HepG2 (cell line): ENCODE data around the gene PEF1. TPM values are rescaled to one million over a fixed set of nuclear protein-coding genes. Genes with fewer than 3 reads are reported as not detected.
A peak's percentile ranks its signal among the peaks of the same experiment; 100 is the strongest.

Experiments used
- ATF7-NPFF ChIP-seq: sonication (generic); formaldehyde crosslinking; IDR thresholded peaks from 2 replicates; pipeline ENCODE4 v1.8.1; 2023; ENCODE audit warnings: mild to moderate bottlenecking, low read depth, missing genetic modification reagents, moderate library complexity
- CBX5 ChIP-seq: sonication (generic); formaldehyde crosslinking; IDR thresholded peaks from 2 replicates; pipeline ENCODE4 v1.4.0; 2020; ENCODE audit warnings: missing genetic modification reagents, borderline replicate concordance
- CCAR2 ChIP-seq: fragments of 200-400 bp; formaldehyde crosslinking; optimal IDR thresholded peaks from 2 replicates; pipeline ENCODE3; 2018; ENCODE audit warnings: low read depth, mild to moderate bottlenecking, low read length, moderate library complexity
- GZF1 ChIP-seq: sonication (generic); formaldehyde crosslinking; IDR thresholded peaks from 2 replicates; pipeline ENCODE4 v1.5.1; 2020; ENCODE audit warnings: mild to moderate bottlenecking, missing genetic modification reagents
- HNF4G ChIP-seq, 2 experiments: sonication (generic) in 1 of 2; formaldehyde crosslinking in 1 of 2; IDR thresholded peaks; 2 replicates each; pipeline versions ENCODE4 v1.4.0 to v1.6.1; 2011 to 2020; ENCODE audit warnings: borderline replicate concordance in 2 of 2, low read depth in 2 of 2, mild to moderate bottlenecking in 2 of 2, low read length in 1 of 2, missing genetic modification reagents in 1 of 2, moderate library complexity in 1 of 2
- HNRNPK ChIP-seq: fragments of 200-400 bp; formaldehyde crosslinking; IDR thresholded peaks from 2 replicates; pipeline ENCODE4 v1.6.1; 2018; ENCODE audit warnings: low read length, low read depth, moderate library complexity, mild to moderate bottlenecking; ENCODE audit not compliant: poor library complexity, severe bottlenecking
- KDM2A ChIP-seq: sonication (generic); formaldehyde crosslinking; IDR thresholded peaks from 2 replicates; pipeline ENCODE4 v1.4.0; 2020; ENCODE audit warnings: low read depth, missing genetic modification reagents, borderline replicate concordance
- MAFF ChIP-seq: IDR thresholded peaks from 2 replicates; pipeline ENCODE4 v1.6.1; 2011; ENCODE audit warnings: low read depth, low read length, improper control_type of control experiment
- MTF1 ChIP-seq: sonication (generic); formaldehyde crosslinking; IDR thresholded peaks from 2 replicates; pipeline ENCODE4 v1.5.0; 2020; ENCODE audit warnings: missing genetic modification reagents
- MYC ChIP-seq: sonication (generic); formaldehyde crosslinking; IDR thresholded peaks from 2 replicates; pipeline ENCODE4 v1.9.0; 2021; ENCODE audit warnings: missing genetic modification reagents, borderline replicate concordance
- PAF1 ChIP-seq: IDR thresholded peaks from 2 replicates; pipeline ENCODE4 v1.6.1; 2016; ENCODE audit warnings: missing genetic modification reagents, missing compliant biosample characterization
- PCBP1 ChIP-seq: fragments of 200-400 bp; formaldehyde crosslinking; IDR thresholded peaks from 2 replicates; pipeline ENCODE4 v1.6.1; 2017; ENCODE audit warnings: mild to moderate bottlenecking, low read depth, low read length, borderline replicate concordance
- SRF ChIP-seq: IDR thresholded peaks from 2 replicates; pipeline ENCODE4 v1.6.1; 2011; ENCODE audit warnings: mild to moderate bottlenecking, low read depth, low read length, moderate library complexity
- STAG1 ChIP-seq: sonication (generic); formaldehyde crosslinking; IDR thresholded peaks from 2 replicates; pipeline ENCODE4 v1.4.0; 2020; ENCODE audit warnings: missing genetic modification reagents
- ZBTB21 ChIP-seq: sonication (generic); formaldehyde crosslinking; IDR thresholded peaks from 2 replicates; pipeline ENCODE4 v1.4.0; 2020; ENCODE audit warnings: missing genetic modification reagents
- ZNF430 ChIP-seq: sonication (generic); formaldehyde crosslinking; IDR thresholded peaks from 2 replicates; pipeline ENCODE4 v1.9.0; 2021; ENCODE audit warnings: mild to moderate bottlenecking, missing genetic modification reagents
- polyA plus RNA-seq, 8 experiments: library from polyadenylated mRNA; depleted of rRNA in 3 of 8; stranded (reverse) in 7 of 8; unstranded in 1 of 8; fragments of >200 nt; fragmentation: Illumina TruSeq in 4 of 8; extraction: Trizol in 4 of 8; gene quantifications; 2 replicates each; pipeline versions ENCODE4 v1.2.1 to v1.2.3, GENCODE V29; 2011 to 2016; ENCODE audit warnings: low read depth in 4 of 8, missing spikeins in 1 of 8, mixed read lengths in 1 of 8; ENCODE audit not compliant: insufficient read depth in 1 of 8
- total RNA-seq, 5 experiments: library from RNA; depleted of rRNA; stranded (reverse); fragments of >200 nt; fragmentation: Illumina TruSeq; extraction: Trizol; gene quantifications; 2 replicates each; pipeline ENCODE4 v1.2.3, GENCODE V29; 2016; ENCODE audit warnings: low read depth in 1 of 5
- TF ChIP-seq, protein P1 (sequence below): sonication (generic); formaldehyde crosslinking; IDR thresholded peaks from 2 replicates; pipeline ENCODE4 v1.4.0; 2020; ENCODE audit warnings: mild to moderate bottlenecking, missing genetic modification reagents, borderline replicate concordance
- TF ChIP-seq, protein P2 (sequence below): IDR thresholded peaks from 2 replicates; pipeline ENCODE4 v1.6.1; 2016; ENCODE audit warnings: low read depth
- TF ChIP-seq, protein P3 (sequence below): sonication (generic); formaldehyde crosslinking; IDR thresholded peaks from 2 replicates; pipeline ENCODE4 v1.8.1; 2023; ENCODE audit warnings: mild to moderate bottlenecking, moderate library complexity, missing genetic modification reagents
- TF ChIP-seq, protein P4 (sequence below): sonication (generic); formaldehyde crosslinking; IDR thresholded peaks from 2 replicates; pipeline ENCODE4 v1.5.0; 2020; ENCODE audit warnings: missing genetic modification reagents, mild to moderate bottlenecking, borderline replicate concordance
- TF ChIP-seq, protein P5 (sequence below): sonication (generic); formaldehyde crosslinking; IDR thresholded peaks from 2 replicates; pipeline ENCODE4 v1.4.0; 2020; ENCODE audit warnings: mild to moderate bottlenecking, missing genetic modification reagents

Gene PEF1
- total and polyA plus RNA-seq, 2 of the 13 experiments (the other 11 are each of a cell fraction or from before 2014, with no cell fraction given): 57.1 to 57.8 TPM

DNA sequence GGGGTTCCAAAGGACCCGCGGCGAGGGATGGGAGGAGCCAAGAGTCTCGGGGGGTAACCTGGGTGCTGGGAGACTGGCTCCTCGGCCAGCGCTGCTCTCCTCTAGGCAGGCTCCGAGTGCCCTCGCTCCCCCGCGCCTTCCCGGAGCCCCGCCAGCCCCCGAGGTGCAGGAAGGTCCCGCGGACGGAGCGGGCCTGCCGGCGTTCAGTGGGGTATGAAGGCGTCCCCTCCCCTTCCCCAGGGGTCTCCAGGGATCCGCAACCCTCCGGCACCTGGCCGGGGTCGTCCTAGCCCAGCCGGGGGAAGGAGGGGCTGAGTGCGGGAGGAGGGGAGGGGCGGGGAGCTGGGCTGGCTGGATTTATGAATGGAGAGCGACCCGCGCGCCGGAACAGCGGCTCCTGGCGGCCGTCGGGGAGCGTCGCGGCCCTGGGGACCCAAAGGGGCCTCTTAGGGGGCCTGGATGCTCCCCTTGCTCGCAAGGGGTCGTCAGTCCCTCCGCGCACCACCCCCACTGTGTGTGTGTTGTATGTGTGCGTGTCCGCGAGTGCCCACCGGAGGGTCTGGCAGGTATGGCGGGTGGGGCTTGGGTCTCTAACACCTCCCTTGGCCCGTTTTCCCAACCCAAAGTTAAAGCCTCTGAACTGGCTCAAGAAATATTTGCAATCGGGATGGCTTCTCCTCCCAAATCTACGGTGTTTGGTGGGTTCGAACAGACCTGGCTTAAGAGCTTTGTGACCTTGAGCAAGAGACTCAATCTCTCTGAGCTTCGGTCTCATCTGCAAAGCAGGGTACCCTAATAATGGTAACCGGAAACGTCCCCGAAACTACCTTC is 26.5 kb downstream of the PEF1 start (continued):
- TF ChIP-seq, protein P1, sequence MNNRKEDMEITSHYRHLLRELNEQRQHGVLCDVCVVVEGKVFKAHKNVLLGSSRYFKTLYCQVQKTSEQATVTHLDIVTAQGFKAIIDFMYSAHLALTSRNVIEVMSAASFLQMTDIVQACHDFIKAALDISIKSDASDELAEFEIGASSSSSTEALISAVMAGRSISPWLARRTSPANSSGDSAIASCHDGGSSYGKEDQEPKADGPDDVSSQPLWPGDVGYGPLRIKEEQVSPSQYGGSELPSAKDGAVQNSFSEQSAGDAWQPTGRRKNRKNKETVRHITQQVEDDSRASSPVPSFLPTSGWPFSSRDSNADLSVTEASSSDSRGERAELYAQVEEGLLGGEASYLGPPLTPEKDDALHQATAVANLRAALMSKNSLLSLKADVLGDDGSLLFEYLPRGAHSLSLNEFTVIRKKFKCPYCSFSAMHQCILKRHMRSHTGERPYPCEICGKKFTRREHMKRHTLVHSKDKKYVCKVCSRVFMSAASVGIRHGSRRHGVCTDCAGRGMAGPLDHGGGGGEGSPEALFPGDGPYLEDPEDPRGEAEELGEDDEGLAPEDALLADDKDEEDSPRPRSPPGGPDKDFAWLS (CRISPR knock-in tag): no peak
- TF ChIP-seq KDM2A (CRISPR knock-in tag) (peak; percentile 66; the same call in 1 of the 2 replicates), HNRNPK (peak; percentile 46), CBX5 (CRISPR knock-in tag) (no peak), SRF (no peak), ZNF430 (CRISPR knock-in tag) (no peak), HNF4G (IDR thresholded peaks at IDR 0.05; ENCODE audit: borderline replicate concordance, low read depth, low read length) (no peak), HNF4G (CRISPR knock-in tag; IDR thresholded peaks at IDR 0.05; ENCODE audit: borderline replicate concordance, low read depth) (no peak), ZBTB21 (CRISPR knock-in tag) (no peak), PCBP1 (peak; percentile 83; the same call in 1 of the 2 replicates), GZF1 (CRISPR knock-in tag) (no peak), MTF1 (CRISPR knock-in tag) (no peak), MAFF (no peak), MYC (CRISPR knock-in tag) (0 out of 2 replicates have a peak, but pooled peaks have one; percentile 12), ATF7-NPFF (no peak), STAG1 (CRISPR knock-in tag) (peak; percentile 59), CCAR2 (no peak), PAF1 (CRISPR knock-in tag) (no peak)
- TF ChIP-seq, protein P2, sequence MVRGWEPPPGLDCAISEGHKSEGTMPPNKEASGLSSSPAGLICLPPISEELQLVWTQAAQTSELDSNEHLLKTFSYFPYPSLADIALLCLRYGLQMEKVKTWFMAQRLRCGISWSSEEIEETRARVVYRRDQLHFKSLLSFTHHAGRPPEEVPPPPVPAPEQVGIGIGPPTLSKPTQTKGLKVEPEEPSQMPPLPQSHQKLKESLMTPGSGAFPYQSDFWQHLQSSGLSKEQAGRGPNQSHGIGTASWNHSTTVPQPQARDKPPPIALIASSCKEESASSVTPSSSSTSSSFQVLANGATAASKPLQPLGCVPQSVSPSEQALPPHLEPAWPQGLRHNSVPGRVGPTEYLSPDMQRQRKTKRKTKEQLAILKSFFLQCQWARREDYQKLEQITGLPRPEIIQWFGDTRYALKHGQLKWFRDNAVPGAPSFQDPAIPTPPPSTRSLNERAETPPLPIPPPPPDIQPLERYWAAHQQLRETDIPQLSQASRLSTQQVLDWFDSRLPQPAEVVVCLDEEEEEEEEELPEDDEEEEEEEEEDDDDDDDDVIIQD (CRISPR knock-in tag): no peak
- TF ChIP-seq, protein P3, sequence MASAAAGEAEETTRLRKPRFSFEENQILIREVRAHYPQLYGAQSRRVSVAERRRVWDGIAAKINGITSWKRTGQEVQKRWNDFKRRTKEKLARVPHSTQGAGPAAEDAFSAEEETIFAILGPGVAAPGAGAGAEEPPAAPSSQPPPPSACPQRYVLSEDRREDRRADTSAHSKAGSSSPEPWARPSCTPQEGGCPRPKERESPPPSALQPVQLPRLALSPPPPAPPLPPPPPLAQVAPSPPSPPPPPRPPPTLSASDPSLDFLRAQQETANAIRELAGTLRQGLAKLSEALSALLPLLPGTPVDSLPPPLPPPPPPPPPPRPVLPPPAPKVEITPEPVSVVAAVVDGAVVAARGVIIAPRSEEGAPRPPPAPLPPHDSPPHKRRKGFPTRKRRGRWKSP: no peak
- TF ChIP-seq, protein P4, sequence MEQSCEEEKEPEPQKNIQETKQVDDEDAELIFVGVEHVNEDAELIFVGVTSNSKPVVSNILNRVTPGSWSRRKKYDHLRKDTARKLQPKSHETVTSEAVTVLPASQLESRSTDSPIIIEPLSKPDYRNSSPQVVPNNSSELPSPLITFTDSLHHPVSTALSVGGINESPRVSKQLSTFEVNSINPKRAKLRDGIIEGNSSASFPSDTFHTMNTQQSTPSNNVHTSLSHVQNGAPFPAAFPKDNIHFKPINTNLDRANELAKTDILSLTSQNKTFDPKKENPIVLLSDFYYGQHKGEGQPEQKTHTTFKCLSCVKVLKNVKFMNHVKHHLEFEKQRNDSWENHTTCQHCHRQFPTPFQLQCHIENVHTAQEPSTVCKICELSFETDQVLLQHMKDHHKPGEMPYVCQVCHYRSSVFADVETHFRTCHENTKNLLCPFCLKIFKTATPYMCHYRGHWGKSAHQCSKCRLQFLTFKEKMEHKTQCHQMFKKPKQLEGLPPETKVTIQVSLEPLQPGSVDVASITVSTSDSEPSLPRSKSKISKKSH (CRISPR knock-in tag): no peak
- TF ChIP-seq, protein P5, sequence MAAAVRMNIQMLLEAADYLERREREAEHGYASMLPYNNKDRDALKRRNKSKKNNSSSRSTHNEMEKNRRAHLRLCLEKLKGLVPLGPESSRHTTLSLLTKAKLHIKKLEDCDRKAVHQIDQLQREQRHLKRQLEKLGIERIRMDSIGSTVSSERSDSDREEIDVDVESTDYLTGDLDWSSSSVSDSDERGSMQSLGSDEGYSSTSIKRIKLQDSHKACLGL (CRISPR knock-in tag): no peak
- TF ChIP-seq, all 625 proteins: peak for 20
